ENCODE measurements around the gene RRP7A. TPM values are rescaled to one million over a fixed set of nuclear protein-coding genes. Genes with fewer than 3 reads are reported as not detected.

Gene RRP7A
- total RNA-seq, 1 experiment from 2014 or later = 101 TPM

DNA sequence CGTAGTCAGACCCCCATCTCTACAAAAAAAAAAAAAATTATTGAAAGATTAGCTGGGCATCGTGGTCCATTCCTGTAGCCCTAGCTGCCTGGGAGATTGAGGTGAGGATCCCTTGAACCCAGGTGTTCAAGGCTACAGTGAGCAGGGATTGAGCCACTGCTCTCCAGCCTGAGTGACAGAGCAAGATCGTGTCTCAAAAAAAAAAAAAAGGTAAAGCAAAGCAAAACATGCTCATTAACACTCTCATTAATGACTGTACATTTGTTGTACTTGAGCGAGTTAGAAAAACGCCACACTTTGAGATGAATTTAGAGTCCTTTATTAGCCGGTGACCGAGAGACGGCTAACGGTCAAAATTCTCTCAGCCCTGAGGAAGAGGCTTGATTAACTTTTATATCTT, 28.0 kb upstream of the RRP7A start:
- H2BK120ac ChIP-seq (ENCODE audit: low read depth, low read length, poor library complexity, severe bottlenecking) = no peak overlapping the region
- no peak overlapping the region for H2BK20ac ChIP-seq (ENCODE audit: low read depth, low read length, poor library complexity, severe bottlenecking)
- DNase-seq = no peak
- H4K91ac ChIP-seq (ENCODE audit: insufficient read length, low read depth, low read length) = no peak overlapping the region
- no peak overlapping the region for H2AK5ac ChIP-seq (ENCODE audit: insufficient read length, low read length)
- no peaks in the 10 kb centered on the region for H3K23me2 ChIP-seq (ENCODE audit: insufficient read length, low read depth, low read length, poor library complexity, severe bottlenecking)
- peaks cover 4% of the 10 kb centered on the region for H3K9me3 ChIP-seq (ENCODE audit: control insufficient read depth, low read depth, low read length)
- H3K79me1 ChIP-seq (ENCODE audit: insufficient read depth, low read depth, low read length, poor library complexity, severe bottlenecking) = no peaks in the 10 kb centered on the region
- H2BK5ac ChIP-seq (ENCODE audit: insufficient read length, low read length) = no peak overlapping the region
- WGBS (ENCODE audit: extremely low coverage, insufficient read length, low lambda C conversion rate) = no CpG with 5 or more reads among the region's 9 CpGs
- H3K79me2 ChIP-seq (ENCODE audit: insufficient read depth, low read length) = no peaks in the 10 kb centered on the region
- no peak overlapping the region for H3K4ac ChIP-seq (ENCODE audit: low read depth, low read length)
- H3K18ac ChIP-seq (ENCODE audit: insufficient read length, low read depth, low read length) = no peak overlapping the region
- H4K20me1 ChIP-seq (ENCODE audit: control insufficient read depth, insufficient read depth, insufficient read length) = no peaks in the 10 kb centered on the region
- peaks cover 11 to 12% of the 10 kb centered on the region in 2 experiments for H3K4me1 Mint-ChIP-seq
- no peak overlapping the region for H3K27ac ChIP-seq (ENCODE audit: insufficient read length, low read depth, low read length)
- no peak overlapping the region for H3K27ac Mint-ChIP-seq
- peaks cover 3 to 11% (median 3%) of the 10 kb centered on the region in 3 experiments; a peak in 5 of 7 replicates for H3K36me3 Mint-ChIP-seq (ENCODE audit: insufficient read depth in 1 of 3, low read depth in 3 of 3)
- H2AFZ ChIP-seq (ENCODE audit: low read length) = no peak overlapping the region
- no peaks in the 10 kb centered on the region for H3K4me1 ChIP-seq (ENCODE audit: insufficient read depth, low read length)
- TF ChIP-seq, protein P1, sequence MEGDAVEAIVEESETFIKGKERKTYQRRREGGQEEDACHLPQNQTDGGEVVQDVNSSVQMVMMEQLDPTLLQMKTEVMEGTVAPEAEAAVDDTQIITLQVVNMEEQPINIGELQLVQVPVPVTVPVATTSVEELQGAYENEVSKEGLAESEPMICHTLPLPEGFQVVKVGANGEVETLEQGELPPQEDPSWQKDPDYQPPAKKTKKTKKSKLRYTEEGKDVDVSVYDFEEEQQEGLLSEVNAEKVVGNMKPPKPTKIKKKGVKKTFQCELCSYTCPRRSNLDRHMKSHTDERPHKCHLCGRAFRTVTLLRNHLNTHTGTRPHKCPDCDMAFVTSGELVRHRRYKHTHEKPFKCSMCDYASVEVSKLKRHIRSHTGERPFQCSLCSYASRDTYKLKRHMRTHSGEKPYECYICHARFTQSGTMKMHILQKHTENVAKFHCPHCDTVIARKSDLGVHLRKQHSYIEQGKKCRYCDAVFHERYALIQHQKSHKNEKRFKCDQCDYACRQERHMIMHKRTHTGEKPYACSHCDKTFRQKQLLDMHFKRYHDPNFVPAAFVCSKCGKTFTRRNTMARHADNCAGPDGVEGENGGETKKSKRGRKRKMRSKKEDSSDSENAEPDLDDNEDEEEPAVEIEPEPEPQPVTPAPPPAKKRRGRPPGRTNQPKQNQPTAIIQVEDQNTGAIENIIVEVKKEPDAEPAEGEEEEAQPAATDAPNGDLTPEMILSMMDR (conservative IDR thresholded peaks at IDR 0.05) = no peak
- H3K27me3 ChIP-seq (ENCODE audit: insufficient read depth, low read length) = peaks cover 6% of the 10 kb centered on the region; the same call in 1 of the 2 replicates
- no peak overlapping the region for H3K56ac ChIP-seq (ENCODE audit: insufficient read length, low read depth, low read length)
- H3K4me2 ChIP-seq (ENCODE audit: insufficient read depth, insufficient read length, low read length) = no peak overlapping the region
- H3K9ac ChIP-seq (ENCODE audit: extremely low read depth, insufficient read length, low read length) = no peak overlapping the region
- no peak overlapping the region for H3K4me3 Mint-ChIP-seq
- H3T11ph ChIP-seq (ENCODE audit: low read length) = no peak overlapping the region
- no peak overlapping the region for H3K23ac ChIP-seq (ENCODE audit: insufficient read length, low read depth, low read length)
- H4K8ac ChIP-seq (replicated peaks; ENCODE audit: insufficient read length, low read depth, low read length) = no peak overlapping the region
- H2BK12ac ChIP-seq (ENCODE audit: insufficient read length, low read depth, low read length) = no peak overlapping the region
- H3K27me3 Mint-ChIP-seq (ENCODE audit: low read depth) = peaks cover 75% of the 10 kb centered on the region
- peaks cover 19 to 22% of the 10 kb centered on the region in 2 experiments for H3K9me3 Mint-ChIP-seq
- no peak overlapping the region for H3K14ac ChIP-seq (ENCODE audit: insufficient read depth, low read length)
- H2BK15ac ChIP-seq (ENCODE audit: low read depth, low read length) = no peak overlapping the region
- H4K5ac ChIP-seq (ENCODE audit: insufficient read length, low read depth, low read length) = no peak overlapping the region

Data from H9 (cell line).